Endothelial cell (in vitro differentiated cells): ENCODE measurements around the gene AGPAT3. TPM values are rescaled to one million over a fixed set of nuclear protein-coding genes. Genes with fewer than 3 reads are reported as not detected.

Experiments
- DNase-seq: peaks from one replicate; pipeline ENCODE4 v3.0.0; 2021; ENCODE audit warnings: low spot score
- H3K27ac Mint-ChIP-seq: one replicate; pipeline ENCODE4 v1.8.0; 2021; ENCODE audit warnings: mixed read lengths, inconsistent platforms; ENCODE audit not compliant: unreplicated experiment
- H3K27me3 Mint-ChIP-seq: one replicate; pipeline ENCODE4 v1.8.0; 2021; ENCODE audit warnings: mild to moderate bottlenecking, moderate library complexity, mixed read lengths, inconsistent platforms; ENCODE audit not compliant: unreplicated experiment
- H3K36me3 Mint-ChIP-seq: one replicate; pipeline ENCODE4 v1.8.0; 2021; ENCODE audit warnings: mild to moderate bottlenecking, low read depth, mixed read lengths, inconsistent platforms; ENCODE audit not compliant: unreplicated experiment
- H3K4me1 Mint-ChIP-seq: one replicate; pipeline ENCODE4 v1.8.0; 2021; ENCODE audit warnings: mild to moderate bottlenecking, mixed read lengths, inconsistent platforms; ENCODE audit not compliant: unreplicated experiment
- H3K4me3 Mint-ChIP-seq: one replicate; pipeline ENCODE4 v1.8.0; 2021; ENCODE audit warnings: mild to moderate bottlenecking, mixed read lengths, inconsistent platforms; ENCODE audit not compliant: unreplicated experiment
- H3K9me3 Mint-ChIP-seq: one replicate; pipeline ENCODE4 v1.8.0; 2021; ENCODE audit warnings: mixed read lengths, inconsistent platforms; ENCODE audit not compliant: unreplicated experiment
- total RNA-seq: library from RNA; stranded (reverse); fragmentation: NEBNext Ultra II Directional; extraction: Animal tissue kit (Norgen Biotek cat#: 25700); gene quantifications from one replicate; pipeline ENCODE4 v1.2.1, GENCODE V29; 2021; ENCODE audit not compliant: unreplicated experiment
- TF ChIP-seq, protein P1 (sequence below): fragments of 200-600 bp; sonication (generic); IDR thresholded peaks from one replicate; pipeline ENCODE4 v1.5.0; 2021; ENCODE audit warnings: antibody characterized with exemption; ENCODE audit not compliant: unreplicated experiment

AGPAT3 gene
- total RNA-seq, 1 donor from 2014 or later: 22.6 TPM

DNA sequence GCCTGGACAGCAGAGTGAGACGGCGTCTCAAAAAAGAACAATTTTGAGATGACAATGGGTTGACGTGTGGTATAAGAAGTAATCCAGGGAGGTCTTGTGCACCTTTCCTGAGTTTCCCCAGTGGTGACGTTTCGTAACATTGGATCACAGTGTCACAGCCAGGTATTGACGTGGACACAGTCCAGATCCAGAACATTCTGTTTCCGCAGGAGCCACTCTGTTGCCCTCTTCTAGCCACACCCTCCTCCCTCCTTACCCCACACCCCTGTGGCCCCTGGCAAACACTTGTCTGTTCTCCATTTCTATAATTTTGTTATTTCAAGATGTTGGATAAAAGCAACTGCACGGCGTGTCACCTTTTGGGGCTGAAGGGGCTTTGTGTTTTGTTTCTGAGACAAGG lies 140.6 kb downstream of the AGPAT3 start:
- Mint-ChIP-seq H3K9me3 (no peaks in the 10 kb centered on the region), H3K27me3 (peaks cover 2% of the 10 kb centered on the region), H3K4me1 (no peaks in the 10 kb centered on the region), H3K36me3 (no peaks in the 10 kb centered on the region), H3K27ac (no peak overlapping the region), H3K4me3 (no peak overlapping the region)
- TF ChIP-seq, protein P1, sequence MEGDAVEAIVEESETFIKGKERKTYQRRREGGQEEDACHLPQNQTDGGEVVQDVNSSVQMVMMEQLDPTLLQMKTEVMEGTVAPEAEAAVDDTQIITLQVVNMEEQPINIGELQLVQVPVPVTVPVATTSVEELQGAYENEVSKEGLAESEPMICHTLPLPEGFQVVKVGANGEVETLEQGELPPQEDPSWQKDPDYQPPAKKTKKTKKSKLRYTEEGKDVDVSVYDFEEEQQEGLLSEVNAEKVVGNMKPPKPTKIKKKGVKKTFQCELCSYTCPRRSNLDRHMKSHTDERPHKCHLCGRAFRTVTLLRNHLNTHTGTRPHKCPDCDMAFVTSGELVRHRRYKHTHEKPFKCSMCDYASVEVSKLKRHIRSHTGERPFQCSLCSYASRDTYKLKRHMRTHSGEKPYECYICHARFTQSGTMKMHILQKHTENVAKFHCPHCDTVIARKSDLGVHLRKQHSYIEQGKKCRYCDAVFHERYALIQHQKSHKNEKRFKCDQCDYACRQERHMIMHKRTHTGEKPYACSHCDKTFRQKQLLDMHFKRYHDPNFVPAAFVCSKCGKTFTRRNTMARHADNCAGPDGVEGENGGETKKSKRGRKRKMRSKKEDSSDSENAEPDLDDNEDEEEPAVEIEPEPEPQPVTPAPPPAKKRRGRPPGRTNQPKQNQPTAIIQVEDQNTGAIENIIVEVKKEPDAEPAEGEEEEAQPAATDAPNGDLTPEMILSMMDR: no peak
- DNase-seq: no peak

DNA sequence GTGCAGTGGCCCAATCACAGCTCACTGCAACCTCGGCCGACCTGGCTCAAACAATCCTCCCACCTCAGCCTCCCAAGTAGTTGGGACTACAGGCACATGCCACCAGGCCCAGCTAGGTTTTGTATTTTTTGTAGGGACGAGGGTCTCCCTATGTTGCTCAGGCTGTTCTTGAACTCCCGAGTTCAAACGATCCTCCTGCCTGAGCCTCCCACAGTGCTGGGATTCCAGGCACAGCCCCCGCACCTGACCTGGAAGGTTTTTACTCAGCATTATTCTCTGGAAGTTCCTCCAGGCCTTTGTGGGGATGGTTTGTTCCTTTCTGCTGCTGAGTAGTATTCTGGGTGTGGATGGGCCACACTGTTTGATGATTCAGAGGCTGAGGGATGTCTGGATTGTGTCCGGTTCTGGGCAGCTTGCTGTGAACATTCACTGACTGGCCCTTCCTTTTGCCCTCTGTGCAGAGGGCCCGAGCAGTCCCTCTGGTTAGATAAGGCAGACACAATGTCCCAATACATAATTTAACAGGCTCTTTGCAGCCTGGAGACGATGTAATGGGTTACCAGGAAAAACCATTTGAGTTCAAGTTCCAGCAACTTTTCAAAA lies 141.1 kb downstream of the AGPAT3 start:
- Mint-ChIP-seq H3K4me3 (no peak overlapping the region), H3K27ac (no peak overlapping the region), H3K9me3 (no peaks in the 10 kb centered on the region), H3K36me3 (no peaks in the 10 kb centered on the region), H3K4me1 (peaks cover 2% of the 10 kb centered on the region), H3K27me3 (no peaks in the 10 kb centered on the region)
- TF ChIP-seq, protein P1: no peak
- no peak for DNase-seq

DNA sequence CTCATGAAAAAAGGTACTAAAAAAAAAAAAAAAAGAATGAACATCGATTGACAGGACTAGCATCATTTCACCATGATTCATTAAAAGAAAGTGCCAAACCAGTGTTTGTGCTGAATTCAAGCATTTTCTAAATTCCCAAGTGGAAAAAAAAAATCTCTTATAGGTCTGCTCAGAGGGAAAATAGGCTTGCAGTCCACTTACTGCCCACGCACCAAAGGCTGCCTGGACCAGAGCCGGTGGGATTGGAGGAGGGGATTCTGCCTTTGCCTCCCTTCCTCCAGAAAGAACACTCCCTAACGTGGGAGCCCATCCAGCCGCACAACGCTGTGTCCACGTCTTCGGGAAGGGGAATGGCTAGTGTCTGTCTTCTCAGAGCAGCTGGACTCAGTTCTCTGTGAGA lies 141.6 kb downstream of the AGPAT3 start:
- no peak for DNase-seq
- peaks cover 5% of the 10 kb centered on the region for H3K4me1 Mint-ChIP-seq
- no peaks in the 10 kb centered on the region for H3K36me3 Mint-ChIP-seq
- TF ChIP-seq, protein P1: no peak
- H3K27ac Mint-ChIP-seq: no peak overlapping the region
- H3K4me3 Mint-ChIP-seq: no peak overlapping the region
- peaks cover 3% of the 10 kb centered on the region for H3K27me3 Mint-ChIP-seq
- H3K9me3 Mint-ChIP-seq: no peaks in the 10 kb centered on the region

DNA sequence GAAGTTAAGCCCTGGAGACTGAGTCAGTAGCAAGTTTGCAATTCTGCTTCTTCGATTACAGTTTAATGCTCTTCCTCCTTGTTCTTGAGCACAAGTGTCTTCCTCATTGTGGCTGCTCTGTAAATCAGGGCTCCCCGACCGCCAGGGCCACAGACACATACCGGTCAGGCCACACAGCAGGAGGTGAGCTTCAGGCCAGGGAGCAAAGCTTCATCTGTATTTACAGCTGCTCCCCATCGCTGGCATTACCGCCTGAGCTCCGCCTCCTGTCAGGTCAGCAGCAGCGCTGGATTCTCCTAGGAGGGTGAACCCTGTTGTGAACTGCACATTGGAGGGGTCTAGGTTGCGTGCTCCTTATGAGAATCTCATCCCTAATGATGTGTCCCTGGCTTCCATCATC lies 145.4 kb downstream of the AGPAT3 start:
- no peaks in the 10 kb centered on the region for H3K9me3 Mint-ChIP-seq

DNA sequence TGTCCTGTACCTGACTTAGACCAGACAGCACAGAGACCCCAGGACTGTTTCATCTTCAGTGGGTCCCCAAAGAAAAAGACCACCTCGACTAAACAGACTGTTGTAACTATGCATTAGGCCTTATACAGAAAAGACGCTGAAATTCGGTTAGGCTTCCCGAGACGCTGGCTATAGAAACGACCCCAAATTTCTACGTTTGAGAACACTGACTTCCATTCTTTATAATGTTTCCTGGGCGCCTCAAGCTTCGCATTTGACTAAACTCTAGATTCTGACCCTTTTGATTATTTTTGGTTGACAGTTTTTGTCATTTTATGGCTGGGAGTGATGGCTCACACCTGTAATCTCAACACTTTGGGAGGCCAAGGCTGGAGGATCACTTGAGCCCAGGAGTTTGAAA lies 146.1 kb downstream of the AGPAT3 start:
- no peaks in the 10 kb centered on the region for H3K9me3 Mint-ChIP-seq
- TF ChIP-seq, protein P1: no peak
- H3K27me3 Mint-ChIP-seq: peaks cover 7% of the 10 kb centered on the region
- no peak for DNase-seq
- peaks cover 24% of the 10 kb centered on the region for H3K4me1 Mint-ChIP-seq
- peak overlapping the region; percentile 75 for H3K27ac Mint-ChIP-seq
- H3K36me3 Mint-ChIP-seq: peaks cover 5% of the 10 kb centered on the region
- H3K4me3 Mint-ChIP-seq: peak overlapping the region; percentile 91

More for the DNA sequence above, 145.4 kb downstream of the AGPAT3 start:
- TF ChIP-seq, protein P1: no peak
- peaks cover 5% of the 10 kb centered on the region for H3K36me3 Mint-ChIP-seq
- H3K4me1 Mint-ChIP-seq: peaks cover 24% of the 10 kb centered on the region
- H3K27ac Mint-ChIP-seq: peak overlapping the region; percentile 28
- DNase-seq: no peak
- H3K27me3 Mint-ChIP-seq: peaks cover 7% of the 10 kb centered on the region
- H3K4me3 Mint-ChIP-seq: peak overlapping the region; percentile 56
